Pancreas (tissue), 10 donors: ENCODE data around the gene NEIL3. TPM values are rescaled to one million over a fixed set of nuclear protein-coding genes. Genes with fewer than 3 reads are reported as not detected.

Source experiments
- ATAC-seq, 4 donors: fragments of 200-7000 bp; cut with Tn5 transposase; one replicate each; pipeline versions ENCODE4 v1.8.0 to v1.9.1; 2020; ENCODE audit warnings: mild to moderate bottlenecking in 4 of 4, moderate library complexity in 4 of 4
- DNase-seq, 6 donors: peaks; one replicate each; pipeline ENCODE4 v3.0.0-alpha.2; 2020
- FAIRE-seq: peaks from 2 replicates; lab custom pipeline; 2012; peaks lifted over from hg19 to GRCh38; lab: Jason Lieb, UNC
- H3K27ac ChIP-seq, 4 donors: fragments of 200-600 bp; sonication (generic); 1 replicate in 3 of 4; 2 replicates in 1 of 4; pipeline versions ENCODE4 v1.5.0 to v1.8.0; 2020
- H3K27me3 ChIP-seq, 4 donors: fragments of 200-600 bp; one replicate each; pipeline ENCODE4 v1.8.0; 2021
- H3K36me3 ChIP-seq, 3 donors: fragments of 200-600 bp; sonication (generic) in 1 of 3; one replicate each; pipeline versions ENCODE4 v1.5.0 to v1.8.0; 2020 to 2021
- H3K4me1 ChIP-seq, 3 donors: fragments of 200-600 bp; one replicate each; pipeline ENCODE4 v1.8.0; 2021
- H3K4me3 ChIP-seq, 4 donors: fragments of 200-600 bp; sonication (generic) in 2 of 4; one replicate each; pipeline versions ENCODE4 v1.5.0 to v1.8.0; 2020 to 2021
- H3K9me3 ChIP-seq, 4 donors: fragments of 200-600 bp; one replicate each; pipeline ENCODE4 v1.8.0; 2021
- CTCF ChIP-seq, 4 donors: fragments of 200-600 bp; sonication (generic) in 3 of 4; IDR thresholded peaks; one replicate each; pipeline versions ENCODE4 v1.5.0 to v1.8.0; 2021; ENCODE audit warnings: antibody characterized with exemption in 4 of 4
- WGBS, 2 donors: extraction: QIAGEN DNeasy Blood & Tissue Kit; methylation state at CpG; one replicate each; pipeline ENCODE4 v1.1.7; 2013; 5-methylcytosine and 5-hydroxymethylcytosine counted together
- intact Hi-C, 3 donors: fragments of 100-400 bp; cut with DNase I; formaldehyde crosslinking; loops; one replicate each; pipeline versions ENCODE4 v1.11.1 to v1.14.2; 2022
- polyA plus RNA-seq, 2 donors: library from polyadenylated mRNA; stranded (reverse); fragments of 200-250 nt; gene quantifications; one replicate each; pipeline ENCODE4 v1.2.3, GENCODE V29; 2013
- total RNA-seq, 6 donors: library from RNA; stranded (reverse); fragmentation: NEBNext Ultra II Directional in 4 of 6; extraction: Animal tissue kit (Norgen Biotek cat#: 25700) in 4 of 6; gene quantifications; one replicate each; pipeline versions ENCODE4 v1.2.1 to v1.2.4, GENCODE V29; 2021 to 2023
- donor health status: healthy with polysubstance abuse.
- donor health status: DM: no; HTN: no; CAD: no; lungs with moderate emphysema.
- donor health status: DM: no; HTN: no; CAD: no.
- donor health status: control.
- donor health status: control.
- donor health status: Bipolar disorder and iron deficiency.
- donor health status: DM: yes; HTN: yes; CAD: no.
- donor health status: DM: no; HTN: no; CAD: no.
- donor health status: DM: no; HTN: no; CAD: no.
- donor health status: DM: yes; HTN: yes; CAD: no.

NEIL3 gene
- total and polyA plus RNA-seq, 8 donors = 0.09 to 0.25 (median 0.18) TPM; not detected in 5

- no peak for FAIRE-seq
- Histone ChIP-seq H3K9me3 (no peaks in the 10 kb centered on the region), H3K27ac (no peak overlapping the region), H3K27me3 (no peaks in the 10 kb centered on the region), H3K36me3 (no peaks in the 10 kb centered on the region), H3K4me3 (no peak overlapping the region), H3K4me1 (peaks cover 0 to 9% (median 3%) of the 10 kb centered on the region in 3 donors)
- intact Hi-C loops = no loop called here
- ATAC-seq = no peak
- no peak for DNase-seq
- WGBS, 2 donors = 65 to 72% methylated on average over 3 of the region's 3 CpGs
- no peak for TF ChIP-seq CTCF (IDR thresholded peaks at IDR 0.05)
These were observed 12.0 kb downstream of the NEIL3 start for GRCh38 chr4:177321647-177322046.

GRCh38 chr4:177322266-177322665 is 12.6 kb downstream of the NEIL3 start:
- ATAC-seq = peak in 3 of 4 donors; percentile 17 to 40 (median 38)
- H3K4me3 ChIP-seq = no peak overlapping the region
- intact Hi-C loops = no loop called here
- 20 to 23% methylated on average over 7 of the region's 7 CpGs for WGBS, 2 donors
- H3K27me3 ChIP-seq = no peaks in the 10 kb centered on the region
- H3K4me1 ChIP-seq = peaks cover 0 to 9% (median 3%) of the 10 kb centered on the region in 3 donors
- H3K36me3 ChIP-seq = no peaks in the 10 kb centered on the region
- H3K9me3 ChIP-seq = no peaks in the 10 kb centered on the region
- H3K27ac ChIP-seq = peak overlapping the region in 1 of 4 donors; percentile 22
- no peak for TF ChIP-seq CTCF (IDR thresholded peaks at IDR 0.05)
- no peak for FAIRE-seq
- DNase-seq = no peak

- Histone ChIP-seq H3K27ac (peak overlapping the region in 3 of 4 donors; percentile 9 to 23 (median 22)), H3K36me3 (no peaks in the 10 kb centered on the region), H3K27me3 (no peaks in the 10 kb centered on the region), H3K9me3 (no peaks in the 10 kb centered on the region), H3K4me3 (no peak overlapping the region), H3K4me1 (peaks cover 0 to 9% (median 3%) of the 10 kb centered on the region in 3 donors)
- peak in 3 of 4 donors; percentile 52 to 77 (median 73) for ATAC-seq
- intact Hi-C loops = no loop called here
- no peak for DNase-seq
- 32 to 33% methylated on average over 3 of the region's 3 CpGs for WGBS, 2 donors
- no peak for FAIRE-seq
- no peak for TF ChIP-seq CTCF (IDR thresholded peaks at IDR 0.05)
These were observed 13.2 kb downstream of the NEIL3 start for GRCh38 chr4:177322881-177323280.

GRCh38 chr4:177323416-177323815 is 13.7 kb downstream of the NEIL3 start:
- Histone ChIP-seq H3K27ac (peak overlapping the region in 2 of 4 donors; percentile 9 to 23), H3K27me3 (no peaks in the 10 kb centered on the region), H3K9me3 (no peaks in the 10 kb centered on the region), H3K4me3 (no peak overlapping the region), H3K36me3 (no peaks in the 10 kb centered on the region), H3K4me1 (peaks cover 0 to 9% (median 3%) of the 10 kb centered on the region in 3 donors)
- no peak for TF ChIP-seq CTCF (IDR thresholded peaks at IDR 0.05)
- intact Hi-C loops = no loop called here
- DNase-seq (no peak), FAIRE-seq (no peak), ATAC-seq (peak in 1 of 4 donors; percentile 29)
- 29 to 34% methylated on average over 1 of the region's 1 CpG for WGBS, 2 donors

GRCh38 chr4:177332119-177332518 is 22.4 kb downstream of the NEIL3 start:
- intact Hi-C loops = no loop called here
- H3K36me3 ChIP-seq = no peaks in the 10 kb centered on the region
- H3K4me3 ChIP-seq = no peak overlapping the region
- no peak for FAIRE-seq
- DNase-seq = no peak
- no peaks in the 10 kb centered on the region for H3K9me3 ChIP-seq
- no peak for ATAC-seq
- H3K27ac ChIP-seq = no peak overlapping the region
- H3K4me1 ChIP-seq = no peaks in the 10 kb centered on the region
- no peaks in the 10 kb centered on the region for H3K27me3 ChIP-seq
- no peak for TF ChIP-seq CTCF (IDR thresholded peaks at IDR 0.05)
- 83 to 98% methylated on average over 4 of the region's 4 CpGs for whole genome bisulfite sequencing, 2 donors
